Measurements from ENCODE around the gene ZNF25. TPM values are rescaled to one million over a fixed set of nuclear protein-coding genes. Genes with fewer than 3 reads are reported as not detected.

Gene ZNF25
- total and polyA plus RNA-seq, 2 of the 4 experiments (the other 2 are of a cell fraction) = 5.1 to 9.5 TPM

GRCh38 chr10:37934791-37935190, 41.7 kb downstream of the ZNF25 start:
- Histone ChIP-seq H2BK20ac (ENCODE audit: low read depth, low read length) (no peak overlapping the region), H3K27ac (ENCODE audit: insufficient read depth, low read length) (no peak overlapping the region), H4K91ac (ENCODE audit: insufficient read depth, low read depth, low read length) (no peak overlapping the region), H3K4me3 (ENCODE audit: insufficient read depth, low read depth, low read length) (no peak overlapping the region), H4K5ac (ENCODE audit: low read depth, low read length) (no peak overlapping the region), H3K4me1 (ENCODE audit: control insufficient read depth, insufficient read depth, low read length) (no peaks in the 10 kb centered on the region), H3K9me1 (ENCODE audit: insufficient read depth, low read length) (no peaks in the 10 kb centered on the region), H2BK5ac (ENCODE audit: low read depth, low read length, poor library complexity, severe bottlenecking) (no peak overlapping the region), H2BK15ac (ENCODE audit: low read depth, low read length) (no peak overlapping the region), H2AK9ac (replicated peaks; ENCODE audit: low read depth, low read length, poor library complexity) (no peak overlapping the region), H3K9me3 (ENCODE audit: control insufficient read depth, insufficient read depth, low read length) (no peaks in the 10 kb centered on the region), H3K4ac (ENCODE audit: low read depth, low read length) (no peak overlapping the region), H4K8ac (ENCODE audit: low read depth in 2 of 2, low read length in 2 of 2) (no peak overlapping the region), H3K56ac (ENCODE audit: extremely low read depth, insufficient read depth, low read length) (no peak overlapping the region), H2BK120ac (ENCODE audit: low read depth, low read length) (no peak overlapping the region), H3K36me3 (ENCODE audit: control insufficient read depth, insufficient read depth, low read length) (no peaks in the 10 kb centered on the region), H3K27me3 (ENCODE audit: control insufficient read depth, insufficient read depth, low read length) (no peaks in the 10 kb centered on the region), H2AK5ac (ENCODE audit: low read depth, low read length) (no peak overlapping the region), H3K23ac (ENCODE audit: low read depth, low read length) (no peak overlapping the region), H3K79me1 (ENCODE audit: low read depth in 1 of 2, low read length in 2 of 2) (no peaks in the 10 kb centered on the region), H4K20me1 (ENCODE audit: insufficient read depth, low read length) (no peaks in the 10 kb centered on the region), H2AFZ (replicated peaks; ENCODE audit: low read length, poor library complexity) (no peak overlapping the region), H3K14ac (replicated peaks; ENCODE audit: low read depth, low read length) (no peak overlapping the region), H3K9ac (ENCODE audit: low read depth, low read length) (no peak overlapping the region), H3K4me2 (ENCODE audit: low read depth, low read length) (no peak overlapping the region), H3K18ac (ENCODE audit: low read depth, low read length) (no peak overlapping the region)
- no CpG with 5 or more reads among the region's 2 CpGs for WGBS, 2 experiments (ENCODE audit: extremely low coverage in 2 of 2, insufficient read length in 1 of 2)
- dilution Hi-C loops (cut with HindIII; ENCODE audit: low sequenced_read_pairs, unreplicated experiment) = no loop called here
- CTCF ChIA-PET = no interaction called here
- TF ChIP-seq MXI1 (IDR thresholded peaks at IDR 0.05; ENCODE audit: borderline replicate concordance, low read depth, low read length) = no peak
- no peak for TF ChIP-seq CTCF (conservative IDR thresholded peaks at IDR 0.05; ENCODE audit: low read depth, low read length)
- TF ChIP-seq MAFK (IDR thresholded peaks at IDR 0.05; ENCODE audit: low read depth, low read length) = no peak
- TF ChIP-seq USF2 (IDR thresholded peaks at IDR 0.05; ENCODE audit: low read depth, low read length) = no peak
- no peak for TF ChIP-seq BHLHE40 (IDR thresholded peaks at IDR 0.05; ENCODE audit: low read depth, low read length)
- no peak for TF ChIP-seq CHD1 (IDR thresholded peaks at IDR 0.05; ENCODE audit: low read depth, low read length)
- TF ChIP-seq RAD21 (IDR thresholded peaks at IDR 0.05; ENCODE audit: low read length) = no peak
- no peak for TF ChIP-seq MAZ (IDR thresholded peaks at IDR 0.05; ENCODE audit: borderline replicate concordance, low read depth, low read length)
- no peak for TF ChIP-seq SMC3 (IDR thresholded peaks at IDR 0.05; ENCODE audit: low read depth, low read length)
- no peak for TF ChIP-seq RCOR1 (IDR thresholded peaks at IDR 0.05; ENCODE audit: insufficient replicate concordance, low read length)
- TF ChIP-seq RFX5 (IDR thresholded peaks at IDR 0.05; ENCODE audit: low read depth, low read length) = no peak
- no peak for TF ChIP-seq ELK1 (IDR thresholded peaks at IDR 0.05; ENCODE audit: borderline replicate concordance, low read depth, low read length)
- TF ChIP-seq NFE2L2 (IDR thresholded peaks at IDR 0.05; ENCODE audit: low read depth, low read length) = no peak
- TF ChIP-seq CEBPB (IDR thresholded peaks at IDR 0.05; ENCODE audit: low read depth, low read length) = no peak
- TF ChIP-seq FOS (IDR thresholded peaks at IDR 0.05; ENCODE audit: low read depth, low read length) = no peak
- TF ChIP-seq POLR2A (IDR thresholded peaks at IDR 0.05; ENCODE audit: low read depth, low read length) = no peak
- ATAC-seq (ENCODE audit: low read depth) (no peak), DNase-seq (no peak)
- in situ Hi-C loops (cut with MboI; ENCODE audit: low sequenced_read_pairs) = no loop called here
- POLR2A ChIA-PET (ENCODE audit: unreplicated experiment) = no interaction called here
- no TSS peak for BruUV-seq (replicated peaks)
- intact Hi-C loops (cut with micrococcal nuclease) = no loop called here
